Keratinocyte (primary cell): ENCODE results near the gene ITGA2. TPM values are rescaled to one million over a fixed set of nuclear protein-coding genes. Genes with fewer than 3 reads are reported as not detected.

Source experiments
- DNase-seq: peaks from one replicate; pipeline ENCODE4 v3.0.0-alpha.2; 2011; ENCODE audit warnings: low read depth, missing footprints, low spot score
- FAIRE-seq: peaks from 2 replicates; lab custom pipeline; 2011; peaks lifted over from hg19 to GRCh38; lab: Jason Lieb, UNC
- H2AFZ ChIP-seq: 2 replicates; pipeline ENCODE4 v1.6.0; 2012; ENCODE audit warnings: low read length, control low read depth, inconsistent platforms; ENCODE audit not compliant: control insufficient read depth
- H3K27ac ChIP-seq: 2 replicates; pipeline ENCODE4 v1.5.1; 2011; ENCODE audit warnings: low read length; ENCODE audit not compliant: control insufficient read depth, insufficient read depth
- H3K27me3 ChIP-seq: 3 replicates; pipeline ENCODE4 v1.6.0; 2011; ENCODE audit warnings: low read length; ENCODE audit not compliant: control insufficient read depth, insufficient read depth; ENCODE audit errors: extremely low read depth
- H3K36me3 ChIP-seq, 2 experiments: 2 replicates in 1 of 2; 3 replicates in 1 of 2; pipeline ENCODE4 v1.5.1; 2011; ENCODE audit warnings: low read length in 2 of 2, mild to moderate bottlenecking in 1 of 2; ENCODE audit not compliant: control insufficient read depth in 2 of 2, insufficient read depth in 2 of 2; ENCODE audit errors: extremely low read depth in 1 of 2
- H3K4me1 ChIP-seq: 3 replicates; pipeline ENCODE4 v1.5.1; 2011; ENCODE audit warnings: low read length; ENCODE audit not compliant: control insufficient read depth, insufficient read depth; ENCODE audit errors: extremely low read depth
- H3K4me2 ChIP-seq: 3 replicates; pipeline ENCODE4 v1.6.0; 2011; ENCODE audit warnings: low read depth, low read length; ENCODE audit not compliant: control insufficient read depth, insufficient read depth; ENCODE audit errors: extremely low read depth
- H3K4me3 ChIP-seq, 3 experiments: fragments of 200-600 bp in 1 of 3; sonication (generic) in 1 of 3; 2 replicates in 2 of 3; 3 replicates in 1 of 3; pipeline ENCODE4 v1.5.1; 2011 to 2016; ENCODE audit warnings: low read length in 3 of 3, mild to moderate bottlenecking in 3 of 3, control low read depth in 2 of 3, inconsistent platforms in 1 of 3, low read depth in 1 of 3, mixed read lengths in 1 of 3, mixed run types in 1 of 3, moderate library complexity in 1 of 3; ENCODE audit not compliant: control insufficient read depth in 2 of 3, insufficient read depth in 2 of 3; ENCODE audit errors: extremely low read depth in 1 of 3
- H3K79me2 ChIP-seq: 2 replicates; pipeline ENCODE4 v1.6.0; 2012; ENCODE audit warnings: low read length; ENCODE audit not compliant: control insufficient read depth, insufficient read depth
- H3K9ac ChIP-seq: 3 replicates; pipeline ENCODE4 v1.6.0; 2011; ENCODE audit warnings: low read length; ENCODE audit not compliant: control insufficient read depth, insufficient read depth; ENCODE audit errors: extremely low read depth
- H3K9me1 ChIP-seq: 3 replicates; pipeline ENCODE4 v1.6.0; 2011; ENCODE audit warnings: low read length; ENCODE audit not compliant: control insufficient read depth, insufficient read depth; ENCODE audit errors: extremely low read depth
- H3K9me3 ChIP-seq: 2 replicates; pipeline ENCODE4 v1.5.1; 2012; ENCODE audit warnings: low read depth, low read length; ENCODE audit not compliant: control insufficient read depth
- H4K20me1 ChIP-seq: 3 replicates; pipeline ENCODE4 v1.6.0; 2011; ENCODE audit warnings: low read length; ENCODE audit not compliant: control insufficient read depth, insufficient read depth; ENCODE audit errors: extremely low read depth
- EZH2 ChIP-seq: IDR thresholded peaks from one replicate; pipeline ENCODE4 v1.6.1; 2012; ENCODE audit warnings: inconsistent platforms, mild to moderate bottlenecking, low read length, moderate library complexity
- dilution Hi-C: fragments of 300-500 bp; cut with MboI; formaldehyde crosslinking; loops from one replicate; pipeline ENCODE4 v1.7.0; 2020; ENCODE audit warnings: low sequenced_read_pairs; ENCODE audit not compliant: extremely low pct_ligation_motif_present
- polyA plus RNA-seq, 5 experiments: library from polyadenylated mRNA; depleted of rRNA in 3 of 5; stranded (reverse) in 3 of 5; stranded (forward) in 1 of 5; unstranded in 1 of 5; fragments of >200 nt; gene quantifications; 1 replicate in 1 of 5; 2 replicates in 3 of 5; 3 replicates in 1 of 5; pipeline versions ENCODE4 v1.2.1 to v1.2.3, GENCODE V29; 2011 to 2012; ENCODE audit warnings: missing spikeins in 2 of 5, low read depth in 1 of 5, low replicate concordance in 1 of 5
- TF ChIP-seq, protein P1 (sequence below), 3 experiments: IDR thresholded peaks in 1 of 3; conservative IDR thresholded peaks in 1 of 3; optimal IDR thresholded peaks in 1 of 3; 2 replicates in 2 of 3; 3 replicates in 1 of 3; pipeline versions ENCODE3 to v1.5.1; 2011; ENCODE audit warnings: low read length in 3 of 3, mild to moderate bottlenecking in 3 of 3, moderate library complexity in 2 of 3, control low read depth in 1 of 3, inconsistent platforms in 1 of 3; ENCODE audit not compliant: insufficient read depth in 2 of 3; ENCODE audit errors: extremely low read depth in 1 of 3

The ITGA2 gene
- polyA plus RNA-seq, 1 donor (not counting 4 experiments of a cell fraction or from before 2014, with no cell fraction given) = 112 TPM

DNA sequence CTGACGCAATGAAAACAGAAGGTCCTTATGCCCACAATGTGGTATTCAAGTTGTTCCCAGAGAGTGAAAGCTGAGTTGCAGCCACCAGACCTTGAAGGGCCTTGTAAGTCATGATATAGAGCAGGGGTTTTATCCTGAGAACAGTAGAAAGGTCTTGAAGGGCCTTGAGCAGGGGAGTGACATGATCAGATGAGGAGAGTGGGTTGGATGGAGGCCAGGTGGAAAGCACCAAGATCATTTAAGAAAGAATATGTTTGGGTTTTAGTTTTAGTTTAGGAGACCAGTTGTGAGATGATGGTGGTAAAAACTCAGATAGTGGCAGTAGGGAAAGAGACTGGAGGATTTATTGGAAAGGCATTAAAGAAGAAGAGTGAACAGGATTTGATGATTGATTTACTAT is 5.9 kb downstream of the ITGA2 start:
- dilution Hi-C loops = no loop called here
- peak overlapping the region; percentile 74 for H3K4me2 ChIP-seq
- no peak for DNase-seq
- H3K36me3 ChIP-seq = peaks cover 14 to 57% of the 10 kb centered on the region in 2 experiments
- H3K4me3 ChIP-seq = peak overlapping the region in 2 of 3 experiments; percentile 3 to 24
- no peak for FAIRE-seq
- H3K9ac ChIP-seq = no peak overlapping the region
- H3K79me2 ChIP-seq = peaks cover 99% of the 10 kb centered on the region
- H3K9me3 ChIP-seq = no peaks in the 10 kb centered on the region
- no peak overlapping the region for H3K27ac ChIP-seq
- peaks cover 10% of the 10 kb centered on the region for H4K20me1 ChIP-seq
- H2AFZ ChIP-seq = no peak overlapping the region
- peaks cover 3% of the 10 kb centered on the region for H3K9me1 ChIP-seq
- TF ChIP-seq, protein P1, sequence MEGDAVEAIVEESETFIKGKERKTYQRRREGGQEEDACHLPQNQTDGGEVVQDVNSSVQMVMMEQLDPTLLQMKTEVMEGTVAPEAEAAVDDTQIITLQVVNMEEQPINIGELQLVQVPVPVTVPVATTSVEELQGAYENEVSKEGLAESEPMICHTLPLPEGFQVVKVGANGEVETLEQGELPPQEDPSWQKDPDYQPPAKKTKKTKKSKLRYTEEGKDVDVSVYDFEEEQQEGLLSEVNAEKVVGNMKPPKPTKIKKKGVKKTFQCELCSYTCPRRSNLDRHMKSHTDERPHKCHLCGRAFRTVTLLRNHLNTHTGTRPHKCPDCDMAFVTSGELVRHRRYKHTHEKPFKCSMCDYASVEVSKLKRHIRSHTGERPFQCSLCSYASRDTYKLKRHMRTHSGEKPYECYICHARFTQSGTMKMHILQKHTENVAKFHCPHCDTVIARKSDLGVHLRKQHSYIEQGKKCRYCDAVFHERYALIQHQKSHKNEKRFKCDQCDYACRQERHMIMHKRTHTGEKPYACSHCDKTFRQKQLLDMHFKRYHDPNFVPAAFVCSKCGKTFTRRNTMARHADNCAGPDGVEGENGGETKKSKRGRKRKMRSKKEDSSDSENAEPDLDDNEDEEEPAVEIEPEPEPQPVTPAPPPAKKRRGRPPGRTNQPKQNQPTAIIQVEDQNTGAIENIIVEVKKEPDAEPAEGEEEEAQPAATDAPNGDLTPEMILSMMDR (optimal IDR thresholded peaks at IDR 0.05 in 1 of 3, IDR thresholded peaks at IDR 0.05 in 1 of 3, conservative IDR thresholded peaks at IDR 0.05 in 1 of 3; ENCODE audit: extremely low read depth in 1 of 3, insufficient read depth in 2 of 3, low read length in 3 of 3) = no peak
- TF ChIP-seq EZH2 = no peak
- peaks cover 67% of the 10 kb centered on the region for H3K4me1 ChIP-seq
- H3K27me3 ChIP-seq = no peaks in the 10 kb centered on the region

DNA sequence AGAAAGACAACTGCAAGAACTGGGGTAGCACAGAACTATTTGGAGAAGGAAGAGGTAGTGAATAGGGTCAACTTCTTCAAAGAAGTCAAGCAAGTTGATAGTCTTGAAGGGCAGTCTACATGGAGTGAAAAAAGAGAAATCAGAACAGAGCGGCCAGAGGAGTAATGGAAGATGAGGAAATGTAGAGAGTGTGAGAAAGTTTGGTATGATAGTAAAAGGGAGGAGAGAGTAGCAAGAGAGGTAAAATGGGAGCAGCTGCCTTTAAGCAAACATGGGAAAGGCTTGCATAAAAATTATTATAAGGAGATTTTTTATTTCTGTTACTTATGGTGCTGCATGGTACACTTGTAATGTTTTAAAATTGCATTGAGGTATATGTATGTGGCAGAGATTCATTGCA is 6.8 kb downstream of the ITGA2 start:
- Histone ChIP-seq H3K36me3 (peaks cover 14 to 57% of the 10 kb centered on the region in 2 experiments), H3K9me1 (peaks cover 3% of the 10 kb centered on the region), H3K4me2 (peak overlapping the region; percentile 74), H3K9me3 (no peaks in the 10 kb centered on the region), H3K4me1 (peaks cover 67% of the 10 kb centered on the region), H3K27me3 (no peaks in the 10 kb centered on the region), H4K20me1 (peaks cover 10% of the 10 kb centered on the region), H3K79me2 (peaks cover 98% of the 10 kb centered on the region), H3K27ac (peak overlapping the region; percentile 61), H2AFZ (no peak overlapping the region), H3K9ac (no peak overlapping the region), H3K4me3 (peak overlapping the region in 1 of 3 experiments; percentile 45)
- FAIRE-seq (no peak), DNase-seq (no peak)
- dilution Hi-C loops = no loop called here
- TF ChIP-seq, protein P1 (optimal IDR thresholded peaks at IDR 0.05 in 1 of 3, IDR thresholded peaks at IDR 0.05 in 1 of 3, conservative IDR thresholded peaks at IDR 0.05 in 1 of 3; ENCODE audit: extremely low read depth in 1 of 3, insufficient read depth in 2 of 3, low read length in 3 of 3) = no peak
- TF ChIP-seq EZH2 = no peak
